GM04504 (cell line): Measurements from ENCODE around the gene XAGE1B.
"Not testable (repeated sequence)": the region's sequence is repeated elsewhere in the genome, so short reads cannot be mapped to it uniquely, and the experiment has no call there.

Source experiments
- DNase-seq: peaks from one replicate; pipeline ENCODE4 v3.0.0-alpha.2; 2012; ENCODE audit warnings: low read depth

XAGE1B gene, protein sequence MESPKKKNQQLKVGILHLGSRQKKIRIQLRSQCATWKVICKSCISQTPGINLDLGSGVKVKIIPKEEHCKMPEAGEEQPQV

GRCh38 chrX:52516987-52517325 is at the start of gene XAGE1B:
Gene XAGE1B, minus strand, starts transcription at chrX:52517063. Its CDS starts 1,536 bp downstream, at chrX:52515527.
- not testable (repeated sequence) for DNase-seq

DNA sequence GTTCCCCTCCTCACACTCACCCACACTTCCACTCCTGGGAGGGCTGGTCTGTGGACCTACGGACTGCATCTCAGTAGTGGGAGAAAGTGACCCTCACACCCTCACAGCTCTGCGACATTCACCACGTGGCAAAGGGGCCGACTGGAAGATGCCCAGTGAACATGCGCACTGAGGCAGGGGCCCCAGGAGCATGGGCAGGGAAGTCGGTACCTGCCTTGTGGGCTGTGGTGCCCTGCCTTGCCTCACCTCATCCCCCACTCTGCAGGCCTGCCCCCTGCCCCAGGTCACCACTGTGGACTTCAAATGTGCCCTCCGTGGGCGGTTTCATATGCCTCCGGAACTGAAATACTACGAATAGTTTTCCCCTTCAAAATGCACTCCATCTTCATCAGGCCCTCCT is 46.2 kb upstream of the XAGE1B start:
- no peak for DNase-seq

- DNase-seq, result no peak
Measured at GRCh38 chrX:52558140-52558539, 41.3 kb upstream of the XAGE1B start.

- no peak for DNase-seq
Measured at GRCh38 chrX:52556741-52557140, 39.9 kb upstream of the XAGE1B start.

DNA sequence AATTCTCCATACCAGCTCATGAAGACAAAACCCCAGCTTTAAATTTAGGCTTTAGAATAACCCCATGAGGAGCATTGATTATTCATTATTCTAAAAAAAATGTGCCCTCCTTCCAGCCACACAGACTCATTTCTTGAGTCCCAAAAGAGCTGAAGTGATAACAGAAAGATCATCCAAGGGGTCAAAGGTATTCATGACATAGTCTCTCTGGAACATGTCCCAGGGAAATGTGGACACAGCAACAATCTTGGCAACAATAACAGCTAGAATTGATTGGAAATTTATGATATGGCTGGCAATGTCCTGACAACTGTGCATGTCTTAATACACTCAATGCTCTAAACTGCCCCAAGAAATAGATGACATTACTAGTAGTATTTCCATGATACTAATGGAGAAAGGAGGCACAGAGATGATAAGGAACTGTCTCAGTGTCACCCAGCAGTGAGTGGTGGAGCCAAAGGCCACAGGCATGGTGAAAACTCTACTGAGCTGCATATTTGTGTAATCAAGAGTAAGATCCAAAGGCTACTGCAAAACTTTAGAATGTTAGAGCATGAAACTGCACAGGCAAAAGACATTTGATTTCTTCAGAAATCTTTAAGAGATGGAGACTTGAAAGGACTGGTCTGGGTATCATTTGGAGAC is 37.3 kb upstream of the XAGE1B start:
- DNase-seq, result no peak

DNA sequence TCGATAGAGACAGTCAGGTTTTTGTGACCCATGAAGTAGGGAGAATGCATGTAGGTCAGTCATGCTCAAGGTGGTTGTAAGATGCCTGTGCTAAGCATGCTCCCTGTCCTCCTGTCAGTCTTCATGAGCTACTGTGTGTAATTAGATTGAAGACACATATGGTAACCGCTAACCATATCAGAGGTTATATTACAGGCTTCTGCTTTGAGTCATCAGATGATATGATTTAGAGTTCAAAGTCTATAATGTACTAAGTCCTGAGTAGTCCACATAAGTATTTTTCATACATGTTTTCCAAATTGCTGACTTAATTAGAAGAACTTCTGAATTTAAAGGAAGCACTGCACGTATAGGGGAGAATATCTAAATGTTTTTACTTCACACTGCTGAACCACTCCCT is 31.9 kb upstream of the XAGE1B start:
- DNase-seq, result not testable (repeated sequence)

DNA sequence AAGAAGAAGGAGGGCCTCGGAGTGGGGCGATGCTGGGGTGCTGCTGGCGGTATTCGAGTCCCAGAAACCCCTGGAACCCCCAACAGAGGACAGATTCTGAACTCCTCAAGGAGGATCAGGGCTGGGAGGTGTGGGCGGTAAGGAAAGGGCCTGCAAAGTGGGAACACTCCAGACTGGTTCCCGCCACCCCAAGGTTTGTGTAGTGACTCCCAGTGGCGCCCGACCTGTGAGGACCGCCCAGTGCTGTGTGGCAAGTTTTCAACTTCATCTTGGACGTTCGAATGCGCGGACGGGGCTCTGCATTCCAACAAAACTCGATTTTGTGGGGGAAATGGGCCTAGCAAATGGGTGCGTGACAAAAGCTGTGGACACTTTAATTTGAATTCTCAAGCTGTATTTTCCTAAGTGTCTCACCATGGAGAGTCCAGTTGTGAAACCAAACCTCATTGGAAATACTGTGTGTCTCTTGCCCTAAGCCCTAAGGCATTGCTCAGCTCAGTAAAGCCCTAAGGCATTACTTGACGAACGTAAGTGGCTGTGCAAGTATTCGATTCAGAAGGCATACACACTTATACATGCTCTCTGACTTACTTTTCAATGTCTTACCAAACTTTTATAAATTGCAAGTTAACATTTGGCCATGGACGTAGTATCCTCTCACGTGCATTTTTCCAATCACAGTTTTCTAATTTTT is 27.4 kb upstream of the XAGE1B start:
- DNase-seq, result no peak

DNA sequence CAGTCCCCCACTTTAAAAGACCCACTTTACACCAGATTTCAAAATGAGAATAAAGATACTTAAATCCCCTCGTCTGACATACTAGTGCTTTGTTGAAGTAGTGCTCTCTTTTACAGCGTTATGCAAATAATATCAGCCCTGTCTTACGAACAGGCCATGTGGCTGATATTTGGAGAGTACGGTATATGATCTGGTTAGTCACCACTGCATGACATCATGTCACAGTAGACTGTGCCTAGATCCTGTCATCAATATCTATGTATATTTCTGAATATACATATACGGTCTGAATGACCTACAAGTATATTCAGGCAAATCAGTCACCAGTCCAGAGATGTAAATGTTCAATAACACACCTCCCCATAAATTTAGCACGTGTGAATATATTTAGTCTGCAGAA is 25.4 kb upstream of the XAGE1B start:
- DNase-seq, result no peak

- not testable (repeated sequence) for DNase-seq
Measured at GRCh38 chrX:52541051-52541450, 24.2 kb upstream of the XAGE1B start.

DNA sequence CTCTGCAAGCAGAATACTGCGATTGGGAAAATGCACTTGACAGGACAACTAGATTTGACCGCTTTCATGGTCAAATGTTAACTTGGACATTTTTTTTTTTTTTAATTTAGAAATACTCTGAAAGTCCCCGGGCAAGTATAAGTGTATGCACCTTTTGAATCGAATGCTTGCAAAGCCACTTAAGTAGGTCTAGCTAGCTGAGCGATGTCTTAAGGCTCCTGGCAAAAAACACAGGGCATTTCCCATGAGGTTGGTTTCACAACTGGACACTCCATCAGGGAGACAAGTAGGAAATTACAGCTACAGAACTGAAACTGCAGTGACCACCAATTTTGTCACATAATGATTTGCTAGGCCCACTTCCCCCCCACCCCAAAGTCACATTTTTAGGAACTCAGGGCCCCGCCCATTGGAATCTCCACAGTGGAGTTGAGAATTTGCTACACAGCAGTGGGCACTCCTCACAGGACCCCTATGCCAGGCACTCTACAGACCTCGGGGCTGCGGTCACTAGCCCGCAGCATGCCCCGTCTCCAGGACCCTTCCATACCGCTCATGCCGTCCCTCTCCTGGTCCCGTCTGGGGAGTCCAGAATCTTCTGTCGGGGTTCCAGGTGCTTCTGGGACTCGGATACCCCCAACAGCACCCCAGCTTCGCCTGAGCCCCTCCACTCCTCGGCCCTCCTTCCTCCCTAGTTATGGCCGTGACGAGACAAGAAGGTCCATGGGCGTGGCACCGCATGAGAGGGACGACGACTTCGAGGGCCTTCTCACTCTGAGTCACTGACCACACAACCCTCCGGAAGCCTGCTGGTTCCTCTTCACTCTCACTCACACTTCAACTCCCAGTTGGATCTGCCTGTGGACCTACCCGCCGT is 515 bp downstream of the XAGE1B start:
- not testable (repeated sequence) for DNase-seq

- DNase-seq, result not testable (repeated sequence)
Measured at GRCh38 chrX:52511126-52511525, 5.7 kb downstream of the XAGE1B start.

- DNase-seq, result no peak
Measured at GRCh38 chrX:52509916-52510315, 6.9 kb downstream of the XAGE1B start.

DNA sequence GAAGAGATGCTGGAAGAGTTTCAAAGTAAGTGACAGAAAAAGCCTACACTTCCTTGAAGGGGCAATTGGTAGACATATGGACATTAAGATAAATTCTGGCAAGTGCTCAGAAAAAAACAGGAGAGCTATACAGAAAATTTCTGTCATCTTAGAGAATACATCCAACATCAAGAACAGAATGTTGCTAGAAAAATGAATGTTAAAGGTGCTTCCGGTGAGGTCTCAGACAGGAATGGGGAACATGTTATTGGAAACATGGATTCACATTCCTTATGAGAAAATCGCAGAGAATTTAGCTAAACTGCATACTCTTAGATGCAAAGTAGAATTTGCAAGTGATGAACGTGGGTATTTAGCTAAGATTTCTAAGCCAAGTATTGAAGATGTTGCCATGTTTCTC is 9.5 kb downstream of the XAGE1B start:
- no peak for DNase-seq

DNA sequence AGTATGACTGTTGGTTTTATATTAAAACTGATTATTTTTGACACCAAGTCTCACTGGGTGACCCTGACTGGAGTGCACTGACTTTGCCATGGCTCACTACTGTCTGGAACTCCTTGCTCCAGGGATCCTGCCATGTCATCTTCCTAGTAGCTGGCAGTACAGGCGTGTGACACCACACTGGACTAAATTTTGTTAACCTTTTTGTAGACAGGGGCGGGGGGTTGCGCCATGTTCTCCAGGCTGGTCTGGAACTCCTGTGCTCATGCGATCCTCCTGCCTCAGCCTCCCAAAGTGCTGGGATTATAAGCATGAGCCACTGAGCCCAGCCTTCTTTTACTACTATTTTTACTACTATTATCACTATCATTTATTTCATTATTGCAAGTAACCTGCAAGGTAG is 12.3 kb downstream of the XAGE1B start:
- no peak for DNase-seq

GRCh38 chrX:52501362-52501761 is 15.5 kb downstream of the XAGE1B start:
- not testable (repeated sequence) for DNase-seq

- not testable (repeated sequence) for DNase-seq
Measured at GRCh38 chrX:52496419-52496772, 20.5 kb downstream of the XAGE1B start.

- not testable (repeated sequence) for DNase-seq
Measured at GRCh38 chrX:52495545-52496418, 21.1 kb downstream of the XAGE1B start, which contains the start of gene XAGE1A. Gene XAGE1A, plus strand, starts transcription at chrX:52495808. Its CDS starts 1,554 bp downstream, at chrX:52497362.

- DNase-seq, result not testable (repeated sequence)
Measured at GRCh38 chrX:52471301-52471700, 45.6 kb downstream of the XAGE1B start.
